ENCODE results near the gene CMTM1. TPM values are rescaled to one million over a fixed set of nuclear protein-coding genes. Genes with fewer than 3 reads are reported as not detected.
"Not testable (repeated sequence)": the region's sequence is repeated elsewhere in the genome, so short reads cannot be mapped to it uniquely, and the experiment has no call there.

Gene CMTM1
- total and polyA plus RNA-seq, 11 donors = 0.40 to 2.4 (median 1.1) TPM; not detected in 2

DNA sequence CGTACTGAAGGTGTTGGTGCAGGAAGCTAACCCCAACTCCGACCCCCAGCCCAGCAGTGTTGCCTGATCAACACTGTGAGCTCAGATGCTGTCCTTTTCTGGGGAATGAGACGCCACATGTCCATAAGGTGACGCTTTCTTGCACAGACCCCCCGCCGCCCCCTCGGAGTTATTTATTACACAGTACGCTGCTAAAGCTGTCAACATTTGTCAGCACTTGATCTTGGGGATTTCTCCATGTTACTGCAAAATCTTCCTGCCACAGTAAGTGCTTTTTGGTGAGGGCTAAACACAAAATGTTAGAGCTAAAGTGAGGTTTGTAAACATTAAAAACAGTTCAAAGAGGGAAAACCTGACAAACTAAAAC, 54.2 kb downstream of the CMTM1 start:
- ATAC-seq = peak in 1 of 4 donors; percentile 33
- WGBS, 4 donors = 77 to 90% (median 85%) methylated on average over 8 of the region's 8 CpGs
- DNase-seq = no peak
- Histone ChIP-seq H3K4me1 (peaks cover 0 to 30% (median 12%) of the 10 kb centered on the region in 12 donors), H3K9me3 (no peaks in the 10 kb centered on the region), H3K4me3 (no peak overlapping the region), H3K27ac (peak overlapping the region in 1 of 12 donors; percentile 33), H3K27me3 (no peaks in the 10 kb centered on the region), H3K36me3 (peaks cover 0 to 14% (median 6%) of the 10 kb centered on the region in 9 donors)
- intact Hi-C loops (cut with DNase I) = no loop called here
- TF ChIP-seq, protein P1, sequence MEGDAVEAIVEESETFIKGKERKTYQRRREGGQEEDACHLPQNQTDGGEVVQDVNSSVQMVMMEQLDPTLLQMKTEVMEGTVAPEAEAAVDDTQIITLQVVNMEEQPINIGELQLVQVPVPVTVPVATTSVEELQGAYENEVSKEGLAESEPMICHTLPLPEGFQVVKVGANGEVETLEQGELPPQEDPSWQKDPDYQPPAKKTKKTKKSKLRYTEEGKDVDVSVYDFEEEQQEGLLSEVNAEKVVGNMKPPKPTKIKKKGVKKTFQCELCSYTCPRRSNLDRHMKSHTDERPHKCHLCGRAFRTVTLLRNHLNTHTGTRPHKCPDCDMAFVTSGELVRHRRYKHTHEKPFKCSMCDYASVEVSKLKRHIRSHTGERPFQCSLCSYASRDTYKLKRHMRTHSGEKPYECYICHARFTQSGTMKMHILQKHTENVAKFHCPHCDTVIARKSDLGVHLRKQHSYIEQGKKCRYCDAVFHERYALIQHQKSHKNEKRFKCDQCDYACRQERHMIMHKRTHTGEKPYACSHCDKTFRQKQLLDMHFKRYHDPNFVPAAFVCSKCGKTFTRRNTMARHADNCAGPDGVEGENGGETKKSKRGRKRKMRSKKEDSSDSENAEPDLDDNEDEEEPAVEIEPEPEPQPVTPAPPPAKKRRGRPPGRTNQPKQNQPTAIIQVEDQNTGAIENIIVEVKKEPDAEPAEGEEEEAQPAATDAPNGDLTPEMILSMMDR (IDR thresholded peaks at IDR 0.05) = no peak
- no peak for TF ChIP-seq POLR2A (IDR thresholded peaks at IDR 0.05)

DNA sequence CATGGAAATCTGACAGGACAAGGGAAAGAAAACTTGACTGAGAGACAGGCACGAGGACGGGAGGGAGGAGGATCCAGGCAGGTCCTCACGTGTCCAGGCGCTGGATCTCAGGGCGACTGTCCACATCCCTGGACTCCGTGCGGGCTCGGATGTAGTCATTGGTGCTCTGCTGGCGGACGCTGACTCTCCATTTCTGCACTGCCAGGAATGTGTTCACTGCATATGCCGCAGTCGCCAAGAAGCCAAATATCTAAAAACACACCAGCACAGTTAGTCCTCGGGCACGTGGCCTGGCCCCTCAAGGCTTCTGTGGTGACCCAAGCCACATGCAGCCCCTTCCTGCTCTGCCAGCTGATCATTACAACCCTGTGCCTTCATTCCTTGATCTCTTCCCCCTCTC, 55.7 kb downstream of the CMTM1 start:
- Histone ChIP-seq H3K27ac (no peak overlapping the region), H3K4me3 (no peak overlapping the region), H3K36me3 (peaks cover 0 to 14% (median 6%) of the 10 kb centered on the region in 9 donors), H3K27me3 (no peaks in the 10 kb centered on the region), H3K4me1 (peaks cover 0 to 30% (median 12%) of the 10 kb centered on the region in 12 donors), H3K9me3 (no peaks in the 10 kb centered on the region)
- WGBS, 4 donors = 97 to 99% (median 98%) methylated on average over 14 of the region's 14 CpGs
- DNase-seq (no peak), ATAC-seq (no peak)
- TF ChIP-seq, protein P1 (IDR thresholded peaks at IDR 0.05) = no peak
- no peak for TF ChIP-seq POLR2A (IDR thresholded peaks at IDR 0.05)
- intact Hi-C loops (cut with DNase I) = no loop called here

DNA sequence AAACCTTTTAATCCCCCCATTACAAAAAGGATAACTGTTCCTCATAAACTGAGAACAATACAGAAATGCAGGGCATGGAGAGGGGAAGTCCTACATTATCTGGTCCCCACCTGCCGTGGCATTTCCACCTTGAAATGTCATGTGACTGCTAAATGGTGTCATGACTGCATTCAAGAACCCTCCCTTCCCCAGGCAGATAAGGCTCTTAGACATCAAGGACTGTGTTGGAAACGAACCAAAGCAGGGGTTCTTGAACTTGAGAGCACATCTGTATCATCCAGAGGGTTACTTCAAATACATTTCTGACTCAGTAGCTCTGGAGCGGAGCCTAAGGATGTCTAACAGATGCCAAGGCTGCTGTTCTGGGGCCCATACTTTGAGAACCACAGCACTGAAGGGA, 56.6 kb downstream of the CMTM1 start:
- no peaks in the 10 kb centered on the region for H3K9me3 ChIP-seq
- DNase-seq = no peak
- ATAC-seq = no peak
- no peak overlapping the region for H3K4me3 ChIP-seq
- H3K4me1 ChIP-seq = peaks cover 0 to 30% (median 12%) of the 10 kb centered on the region in 12 donors
- TF ChIP-seq POLR2A (IDR thresholded peaks at IDR 0.05) = no peak
- TF ChIP-seq, protein P1 (IDR thresholded peaks at IDR 0.05) = no peak
- no peaks in the 10 kb centered on the region for H3K27me3 ChIP-seq
- WGBS, 4 donors = 61 to 78% (median 62%) methylated on average over 3 of the region's 3 CpGs
- no peak overlapping the region for H3K27ac ChIP-seq
- peaks cover 0 to 14% (median 6%) of the 10 kb centered on the region in 9 donors for H3K36me3 ChIP-seq
- intact Hi-C loops (cut with DNase I) = no loop called here

DNA sequence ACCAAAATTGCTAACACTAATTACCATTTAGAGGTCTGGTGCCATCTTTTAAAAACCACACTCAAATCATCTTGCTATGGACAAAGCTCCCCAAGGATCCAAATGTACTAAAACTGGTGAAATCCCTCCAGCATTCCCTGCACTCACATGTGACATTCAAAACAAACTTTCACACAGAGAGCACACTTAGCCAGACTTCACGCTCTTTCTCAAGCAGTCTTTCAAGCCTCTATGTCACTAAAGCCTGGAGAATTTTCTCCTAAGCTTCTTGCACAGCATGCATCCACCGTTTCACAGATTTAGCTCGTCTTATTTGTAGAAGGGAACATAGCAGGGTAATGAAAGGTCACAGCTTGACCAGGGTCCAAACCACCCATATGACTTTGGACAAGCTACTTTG, 57.5 kb downstream of the CMTM1 start:
- no peaks in the 10 kb centered on the region for H3K9me3 ChIP-seq
- intact Hi-C loops (cut with DNase I) = no loop called here
- no peaks in the 10 kb centered on the region for H3K27me3 ChIP-seq
- H3K27ac ChIP-seq = no peak overlapping the region
- peaks cover 0 to 14% (median 6%) of the 10 kb centered on the region in 9 donors for H3K36me3 ChIP-seq
- H3K4me1 ChIP-seq = peaks cover 0 to 21% (median 11%) of the 10 kb centered on the region in 12 donors
- no peak overlapping the region for H3K4me3 ChIP-seq
- no peak for DNase-seq
- ATAC-seq = no peak
- no peak for TF ChIP-seq POLR2A (IDR thresholded peaks at IDR 0.05)
- TF ChIP-seq, protein P1 (IDR thresholded peaks at IDR 0.05) = no peak
- 86 to 94% (median 93%) methylated on average over 3 of the region's 3 CpGs for WGBS, 4 donors

DNA sequence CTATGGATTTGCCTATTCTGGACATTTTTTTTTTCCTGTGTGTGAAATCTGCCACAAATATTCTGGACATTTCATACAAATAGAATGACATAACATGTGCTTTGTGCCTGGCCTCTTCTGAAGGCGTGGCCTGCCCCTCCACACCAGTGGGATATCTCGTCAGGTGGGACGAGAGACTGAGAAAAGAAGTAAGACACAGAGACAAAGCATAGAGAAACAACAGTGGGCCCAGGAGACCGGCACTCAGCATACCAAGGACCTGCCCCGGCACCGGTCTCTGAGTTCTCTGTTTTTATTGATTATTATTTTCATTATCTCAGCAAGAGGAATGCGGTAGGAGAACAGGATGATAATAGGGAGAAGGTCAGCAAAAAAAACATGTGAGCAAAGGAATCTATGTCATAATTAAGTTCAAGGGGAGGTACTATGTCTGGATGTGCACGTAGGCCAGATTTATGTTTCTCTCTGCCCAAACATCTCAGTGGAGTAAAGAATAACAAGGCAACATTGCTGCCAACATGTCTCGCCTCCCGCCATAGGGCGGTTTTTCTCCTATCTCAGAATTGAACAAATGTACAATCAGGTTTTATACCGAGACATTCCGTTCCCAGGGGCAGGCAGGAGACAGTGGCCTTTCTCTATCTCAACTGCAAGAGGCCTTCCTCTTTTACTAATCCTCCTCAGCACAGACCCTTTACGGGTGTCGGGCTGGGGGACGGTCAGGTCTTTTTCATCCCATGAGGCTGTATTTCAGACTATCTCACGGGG, 61.6 kb downstream of the CMTM1 start:
- ATAC-seq; H3K27ac ChIP-seq; H3K4me3 ChIP-seq; intact Hi-C loops (cut with DNase I); H3K4me1 ChIP-seq; DNase-seq; H3K36me3 ChIP-seq; H3K9me3 ChIP-seq; H3K27me3 ChIP-seq: not testable (repeated sequence)
- 89 to 94% (median 92%) methylated on average over 17 of the region's 17 CpGs for WGBS, 4 donors

Data from heart left ventricle (tissue), 16 donors.